SK-N-SH treated with all-trans-retinoic acid at 6 μM for 48 hours (cell line): Measurements from ENCODE around the gene POLQ.

ENCODE experiments used
- ATAC-seq: fragments of 200-7000 bp; cut with Tn5 transposase; 3 replicates; pipeline ENCODE4 v1.9.1; 2020; ENCODE audit warnings: mild to moderate bottlenecking, moderate library complexity
- ARNTL ChIP-seq: fragments of 450-650 bp; formaldehyde crosslinking; IDR thresholded peaks from 2 replicates; pipeline ENCODE4 v1.5.0; 2020; ENCODE audit warnings: low read depth, mild to moderate bottlenecking, moderate library complexity, borderline replicate concordance
- BACH2 ChIP-seq: fragments of 250-450 bp; sonication (Bioruptor Pico); IDR thresholded peaks from 2 replicates; pipeline ENCODE4 v1.9.0; 2021; ENCODE audit warnings: mild to moderate bottlenecking, borderline replicate concordance
- CREB5 ChIP-seq: fragments of 250-450 bp; sonication (Bioruptor Pico); IDR thresholded peaks from 2 replicates; pipeline ENCODE4 v1.5.1; 2020; ENCODE audit warnings: low read depth, mild to moderate bottlenecking, moderate library complexity
- CSDC2 ChIP-seq: fragments of 250-450 bp; sonication (Bioruptor Pico); IDR thresholded peaks from 2 replicates; pipeline ENCODE4 v1.5.0; 2020; ENCODE audit warnings: mild to moderate bottlenecking, moderate library complexity
- ESRRG ChIP-seq: fragments of 250-450 bp; sonication (Bioruptor Pico); IDR thresholded peaks from 2 replicates; pipeline ENCODE4 v1.6.1; 2021; ENCODE audit warnings: mild to moderate bottlenecking
- GLIS3 ChIP-seq: fragments of 250-450 bp; sonication (Bioruptor Pico); IDR thresholded peaks from 2 replicates; pipeline ENCODE4 v1.5.0; 2020; ENCODE audit warnings: mild to moderate bottlenecking, moderate library complexity
- ISL1 ChIP-seq: fragments of 250-450 bp; sonication (Bioruptor Pico); IDR thresholded peaks from 2 replicates; pipeline ENCODE4 v2.1.2; 2022; ENCODE audit warnings: mild to moderate bottlenecking, moderate library complexity
- OSR1 ChIP-seq: fragments of 250-450 bp; sonication (Bioruptor Pico); IDR thresholded peaks from 2 replicates; pipeline ENCODE4 v1.8.0; 2022; ENCODE audit warnings: moderate library complexity, mild to moderate bottlenecking, inconsistent platforms
- POU6F1 ChIP-seq: fragments of 250-450 bp; sonication (Bioruptor Pico); IDR thresholded peaks from 2 replicates; pipeline ENCODE4 v1.8.0; 2021; ENCODE audit warnings: low read depth, mild to moderate bottlenecking, moderate library complexity, borderline replicate concordance
- RARB ChIP-seq: fragments of 250-450 bp; sonication (Bioruptor Pico); IDR thresholded peaks from 2 replicates; pipeline ENCODE4 v1.8.0; 2021; ENCODE audit warnings: mild to moderate bottlenecking, moderate library complexity
- SNAI2 ChIP-seq: fragments of 250-450 bp; sonication (Bioruptor Pico); IDR thresholded peaks from 2 replicates; pipeline ENCODE4 v1.5.0; 2020; ENCODE audit warnings: mild to moderate bottlenecking, moderate library complexity
- TCF4 ChIP-seq: fragments of 250-450 bp; sonication (Bioruptor Pico); IDR thresholded peaks from 2 replicates; pipeline ENCODE4 v1.8.0; 2021; ENCODE audit warnings: mild to moderate bottlenecking, moderate library complexity, borderline replicate concordance
- ZC3H10 ChIP-seq: fragments of 250-450 bp; sonication (Bioruptor Pico); IDR thresholded peaks from 2 replicates; pipeline ENCODE4 v1.5.1; 2021; ENCODE audit warnings: mild to moderate bottlenecking, moderate library complexity
- ZFP3 ChIP-seq: fragments of 250-450 bp; sonication (Bioruptor Pico); IDR thresholded peaks from 2 replicates; pipeline ENCODE4 v1.5.0; 2020; ENCODE audit warnings: mild to moderate bottlenecking, moderate library complexity
- ZNF70 ChIP-seq: fragments of 450-650 bp; formaldehyde crosslinking; IDR thresholded peaks from 2 replicates; pipeline ENCODE4 v1.5.0; 2020; ENCODE audit warnings: mild to moderate bottlenecking, moderate library complexity
- ZNF8 ChIP-seq: fragments of 450-650 bp; formaldehyde crosslinking; IDR thresholded peaks from 2 replicates; pipeline ENCODE4 v1.5.0; 2020; ENCODE audit warnings: mild to moderate bottlenecking, moderate library complexity
- TF ChIP-seq, protein P1 (sequence below): fragments of 250-450 bp; sonication (Bioruptor Pico); IDR thresholded peaks from 2 replicates; pipeline ENCODE4 v1.5.0; 2020; ENCODE audit warnings: mild to moderate bottlenecking, moderate library complexity
- TF ChIP-seq, protein P2 (sequence below): fragments of 250-450 bp; sonication (Bioruptor Pico); IDR thresholded peaks from 2 replicates; pipeline ENCODE4 v1.8.0; 2020; ENCODE audit warnings: mild to moderate bottlenecking, moderate library complexity, borderline replicate concordance
- TF ChIP-seq, protein P3 (sequence below): fragments of 250-450 bp; sonication (Bioruptor Pico); IDR thresholded peaks from 2 replicates; pipeline ENCODE4 v1.5.1; 2021; ENCODE audit warnings: mild to moderate bottlenecking, moderate library complexity

Gene POLQ

GRCh38 chr3:121443456-121443855, 102.3 kb downstream of the POLQ start:
- ATAC-seq: no peak

DNA sequence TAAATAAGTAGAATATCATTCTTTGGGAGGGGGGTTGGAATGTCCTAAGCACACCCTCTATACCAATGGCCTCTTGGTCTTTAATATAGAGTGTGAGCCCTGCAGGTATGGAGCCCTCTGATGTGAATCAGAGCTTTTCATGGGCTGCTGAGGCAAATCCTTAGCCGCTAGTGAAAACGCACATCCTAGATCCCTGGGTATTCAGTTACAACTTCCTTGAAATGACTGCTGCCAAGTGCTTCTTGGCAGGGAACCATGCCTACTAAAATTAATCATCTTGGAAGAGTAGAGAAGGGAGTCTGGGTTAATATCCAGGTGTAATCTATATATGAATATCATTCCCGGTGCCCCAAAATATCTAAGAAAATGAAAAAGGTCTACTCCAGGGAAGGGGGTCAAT, 109.1 kb downstream of the POLQ start:
- peak; percentile 47; the same call in 2 of the 3 replicates for ATAC-seq
- TF ChIP-seq ISL1 (CRISPR knock-in tag) (no peak), OSR1 (CRISPR knock-in tag) (no peak)
- TF ChIP-seq, protein P1, sequence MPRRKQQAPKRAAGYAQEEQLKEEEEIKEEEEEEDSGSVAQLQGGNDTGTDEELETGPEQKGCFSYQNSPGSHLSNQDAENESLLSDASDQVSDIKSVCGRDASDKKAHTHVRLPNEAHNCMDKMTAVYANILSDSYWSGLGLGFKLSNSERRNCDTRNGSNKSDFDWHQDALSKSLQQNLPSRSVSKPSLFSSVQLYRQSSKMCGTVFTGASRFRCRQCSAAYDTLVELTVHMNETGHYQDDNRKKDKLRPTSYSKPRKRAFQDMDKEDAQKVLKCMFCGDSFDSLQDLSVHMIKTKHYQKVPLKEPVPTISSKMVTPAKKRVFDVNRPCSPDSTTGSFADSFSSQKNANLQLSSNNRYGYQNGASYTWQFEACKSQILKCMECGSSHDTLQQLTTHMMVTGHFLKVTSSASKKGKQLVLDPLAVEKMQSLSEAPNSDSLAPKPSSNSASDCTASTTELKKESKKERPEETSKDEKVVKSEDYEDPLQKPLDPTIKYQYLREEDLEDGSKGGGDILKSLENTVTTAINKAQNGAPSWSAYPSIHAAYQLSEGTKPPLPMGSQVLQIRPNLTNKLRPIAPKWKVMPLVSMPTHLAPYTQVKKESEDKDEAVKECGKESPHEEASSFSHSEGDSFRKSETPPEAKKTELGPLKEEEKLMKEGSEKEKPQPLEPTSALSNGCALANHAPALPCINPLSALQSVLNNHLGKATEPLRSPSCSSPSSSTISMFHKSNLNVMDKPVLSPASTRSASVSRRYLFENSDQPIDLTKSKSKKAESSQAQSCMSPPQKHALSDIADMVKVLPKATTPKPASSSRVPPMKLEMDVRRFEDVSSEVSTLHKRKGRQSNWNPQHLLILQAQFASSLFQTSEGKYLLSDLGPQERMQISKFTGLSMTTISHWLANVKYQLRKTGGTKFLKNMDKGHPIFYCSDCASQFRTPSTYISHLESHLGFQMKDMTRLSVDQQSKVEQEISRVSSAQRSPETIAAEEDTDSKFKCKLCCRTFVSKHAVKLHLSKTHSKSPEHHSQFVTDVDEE (CRISPR knock-in tag): no peak

More at GRCh38 chr3:121443456-121443855, 102.3 kb downstream of the POLQ start:
- TF ChIP-seq ZC3H10 (no peak), BACH2 (CRISPR knock-in tag) (no peak), POU6F1 (CRISPR knock-in tag) (no peak), RARB (no peak), ZNF8 (CRISPR knock-in tag) (no peak), ISL1 (CRISPR knock-in tag) (no peak), ZFP3 (no peak), GLIS3 (no peak), SNAI2 (CRISPR knock-in tag) (no peak), OSR1 (CRISPR knock-in tag) (no peak)
- TF ChIP-seq, protein P2, sequence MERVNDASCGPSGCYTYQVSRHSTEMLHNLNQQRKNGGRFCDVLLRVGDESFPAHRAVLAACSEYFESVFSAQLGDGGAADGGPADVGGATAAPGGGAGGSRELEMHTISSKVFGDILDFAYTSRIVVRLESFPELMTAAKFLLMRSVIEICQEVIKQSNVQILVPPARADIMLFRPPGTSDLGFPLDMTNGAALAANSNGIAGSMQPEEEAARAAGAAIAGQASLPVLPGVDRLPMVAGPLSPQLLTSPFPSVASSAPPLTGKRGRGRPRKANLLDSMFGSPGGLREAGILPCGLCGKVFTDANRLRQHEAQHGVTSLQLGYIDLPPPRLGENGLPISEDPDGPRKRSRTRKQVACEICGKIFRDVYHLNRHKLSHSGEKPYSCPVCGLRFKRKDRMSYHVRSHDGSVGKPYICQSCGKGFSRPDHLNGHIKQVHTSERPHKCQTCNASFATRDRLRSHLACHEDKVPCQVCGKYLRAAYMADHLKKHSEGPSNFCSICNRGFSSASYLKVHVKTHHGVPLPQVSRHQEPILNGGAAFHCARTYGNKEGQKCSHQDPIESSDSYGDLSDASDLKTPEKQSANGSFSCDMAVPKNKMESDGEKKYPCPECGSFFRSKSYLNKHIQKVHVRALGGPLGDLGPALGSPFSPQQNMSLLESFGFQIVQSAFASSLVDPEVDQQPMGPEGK: no peak
- TF ChIP-seq, protein P3, sequence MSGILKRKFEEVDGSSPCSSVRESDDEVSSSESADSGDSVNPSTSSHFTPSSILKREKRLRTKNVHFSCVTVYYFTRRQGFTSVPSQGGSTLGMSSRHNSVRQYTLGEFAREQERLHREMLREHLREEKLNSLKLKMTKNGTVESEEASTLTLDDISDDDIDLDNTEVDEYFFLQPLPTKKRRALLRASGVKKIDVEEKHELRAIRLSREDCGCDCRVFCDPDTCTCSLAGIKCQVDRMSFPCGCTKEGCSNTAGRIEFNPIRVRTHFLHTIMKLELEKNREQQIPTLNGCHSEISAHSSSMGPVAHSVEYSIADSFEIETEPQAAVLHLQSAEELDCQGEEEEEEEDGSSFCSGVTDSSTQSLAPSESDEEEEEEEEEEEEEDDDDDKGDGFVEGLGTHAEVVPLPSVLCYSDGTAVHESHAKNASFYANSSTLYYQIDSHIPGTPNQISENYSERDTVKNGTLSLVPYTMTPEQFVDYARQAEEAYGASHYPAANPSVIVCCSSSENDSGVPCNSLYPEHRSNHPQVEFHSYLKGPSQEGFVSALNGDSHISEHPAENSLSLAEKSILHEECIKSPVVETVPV (CRISPR knock-in tag): no peak

- TF ChIP-seq TCF4 (CRISPR knock-in tag) (no peak), CSDC2 (CRISPR knock-in tag) (no peak), SNAI2 (CRISPR knock-in tag) (no peak), RARB (no peak), ZC3H10 (no peak), ESRRG (CRISPR knock-in tag) (no peak), CREB5 (CRISPR knock-in tag) (no peak), BACH2 (CRISPR knock-in tag) (no peak), ZNF70 (no peak), ARNTL (CRISPR knock-in tag) (no peak)
- TF ChIP-seq, protein P1 (CRISPR knock-in tag): no peak
- TF ChIP-seq, protein P3 (CRISPR knock-in tag): no peak
- TF ChIP-seq, all 23 proteins: peak for 0
- ATAC-seq: no peak
Measured at GRCh38 chr3:121436074-121436473, 109.7 kb downstream of the POLQ start.
